Activated B cell treated with CpG ODN at 0.5 μM for 24 hours (primary cell): ENCODE measurements around the gene LGALS12. TPM values are rescaled to one million over a fixed set of nuclear protein-coding genes. Genes with fewer than 3 reads are reported as not detected.

Experiments used
- ATAC-seq: fragments of 200-7000 bp; cut with Tn5 transposase; one replicate; pipeline ENCODE4 v1.10.0; 2021; ENCODE audit warnings: low read depth, mild to moderate bottlenecking, moderate library complexity
- CTCF ChIA-PET: fragments of 350-600 bp; sonication (Branson Sonifier 250); formaldehyde crosslinking; loops from one replicate; lab custom pipeline; 2021; ENCODE audit warnings: antibody characterized with exemption; lab: Charles Lee
- POLR2A ChIA-PET: fragments of 350-600 bp; sonication (Branson Sonifier 250); formaldehyde crosslinking; loops from one replicate; lab custom pipeline; 2021; ENCODE audit warnings: antibody characterized with exemption; lab: Charles Lee
- DNase-seq: peaks from one replicate; pipeline ENCODE4 v3.0.0; 2022
- H3K27ac Mint-ChIP-seq: one replicate; pipeline ENCODE4 v1.8.0; 2020; ENCODE audit warnings: mixed read lengths
- H3K27me3 Mint-ChIP-seq: one replicate; pipeline ENCODE4 v1.8.0; 2021; ENCODE audit warnings: mixed read lengths
- H3K36me3 Mint-ChIP-seq: one replicate; pipeline ENCODE4 v1.8.0; 2021; ENCODE audit warnings: low read depth, mixed read lengths
- H3K4me1 Mint-ChIP-seq: one replicate; pipeline ENCODE4 v1.8.0; 2021; ENCODE audit warnings: mixed read lengths
- H3K4me3 Mint-ChIP-seq: one replicate; pipeline ENCODE4 v1.8.0; 2020; ENCODE audit warnings: mild to moderate bottlenecking, mixed read lengths
- H3K9me3 Mint-ChIP-seq: one replicate; pipeline ENCODE4 v1.8.0; 2020; ENCODE audit warnings: mixed read lengths
- intact Hi-C: fragments of 100-400 bp; cut with micrococcal nuclease; formaldehyde crosslinking; loops from one replicate; pipeline ENCODE4 v1.15.1; 2024
- total RNA-seq: library from RNA; stranded (reverse); gene quantifications from 2 replicates; pipeline ENCODE4 v1.2.3, GENCODE V29; 2022
- TF ChIP-seq, protein P1 (sequence below): fragments of 200-600 bp; IDR thresholded peaks from one replicate; pipeline ENCODE4 v1.8.0; 2022; ENCODE audit warnings: antibody characterized with exemption, mild to moderate bottlenecking

Gene LGALS12
- total RNA-seq, 1 donor from 2014 or later = not detected

DNA sequence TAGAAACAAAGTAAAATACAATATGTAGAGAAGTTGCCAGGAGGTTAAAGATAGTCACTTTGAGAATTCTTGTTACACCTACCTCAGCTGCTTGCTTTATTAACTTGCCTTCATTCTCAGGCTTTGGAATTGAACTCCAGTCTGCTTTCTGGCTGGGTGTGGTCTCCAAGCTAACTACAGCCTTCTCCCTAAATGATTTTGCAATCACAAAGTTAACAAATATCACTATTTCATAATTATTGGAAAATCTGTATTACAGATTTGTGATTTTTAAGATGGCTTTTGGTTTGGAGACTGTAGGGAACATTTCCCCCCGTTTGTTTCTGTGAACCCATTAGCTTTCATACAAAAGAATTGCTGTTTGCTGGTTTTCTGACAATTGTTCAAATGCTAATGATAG lies 17.1 kb upstream of the LGALS12 start:
- peaks cover 10% of the 10 kb centered on the region for H3K36me3 Mint-ChIP-seq
- H3K4me3 Mint-ChIP-seq = no peak overlapping the region
- no peak for DNase-seq
- POLR2A ChIA-PET = no interaction called here
- H3K4me1 Mint-ChIP-seq = peaks cover 6% of the 10 kb centered on the region
- intact Hi-C loops = loop anchor here (10.0 kb wide), 1 partner anchor 66 kb away; no protein-coding TSS in a partner anchor
- H3K9me3 Mint-ChIP-seq = peaks cover 18% of the 10 kb centered on the region
- CTCF ChIA-PET = no interaction called here
- peaks cover 44% of the 10 kb centered on the region for H3K27me3 Mint-ChIP-seq
- H3K27ac Mint-ChIP-seq = no peak overlapping the region
- TF ChIP-seq, protein P1, sequence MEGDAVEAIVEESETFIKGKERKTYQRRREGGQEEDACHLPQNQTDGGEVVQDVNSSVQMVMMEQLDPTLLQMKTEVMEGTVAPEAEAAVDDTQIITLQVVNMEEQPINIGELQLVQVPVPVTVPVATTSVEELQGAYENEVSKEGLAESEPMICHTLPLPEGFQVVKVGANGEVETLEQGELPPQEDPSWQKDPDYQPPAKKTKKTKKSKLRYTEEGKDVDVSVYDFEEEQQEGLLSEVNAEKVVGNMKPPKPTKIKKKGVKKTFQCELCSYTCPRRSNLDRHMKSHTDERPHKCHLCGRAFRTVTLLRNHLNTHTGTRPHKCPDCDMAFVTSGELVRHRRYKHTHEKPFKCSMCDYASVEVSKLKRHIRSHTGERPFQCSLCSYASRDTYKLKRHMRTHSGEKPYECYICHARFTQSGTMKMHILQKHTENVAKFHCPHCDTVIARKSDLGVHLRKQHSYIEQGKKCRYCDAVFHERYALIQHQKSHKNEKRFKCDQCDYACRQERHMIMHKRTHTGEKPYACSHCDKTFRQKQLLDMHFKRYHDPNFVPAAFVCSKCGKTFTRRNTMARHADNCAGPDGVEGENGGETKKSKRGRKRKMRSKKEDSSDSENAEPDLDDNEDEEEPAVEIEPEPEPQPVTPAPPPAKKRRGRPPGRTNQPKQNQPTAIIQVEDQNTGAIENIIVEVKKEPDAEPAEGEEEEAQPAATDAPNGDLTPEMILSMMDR = no peak
- ATAC-seq = no peak

GRCh38 chr11:63489879-63490278 lies 16.0 kb upstream of the LGALS12 start:
- no peak overlapping the region for H3K4me3 Mint-ChIP-seq
- TF ChIP-seq, protein P1 = no peak
- H3K27ac Mint-ChIP-seq = no peak overlapping the region
- peaks cover 6% of the 10 kb centered on the region for H3K4me1 Mint-ChIP-seq
- H3K9me3 Mint-ChIP-seq = peaks cover 10% of the 10 kb centered on the region
- ChIA-PET POLR2A (no interaction called here), CTCF (interaction anchor here (2.5 kb wide), 1 partner anchor 11 kb away, joined by 7 read pairs; no protein-coding TSS in a partner anchor)
- DNase-seq (no peak), ATAC-seq (no peak)
- peaks cover 9% of the 10 kb centered on the region for H3K36me3 Mint-ChIP-seq
- H3K27me3 Mint-ChIP-seq = peaks cover 41% of the 10 kb centered on the region
- intact Hi-C loops = loop anchor here (10.0 kb wide), 1 partner anchor 65 kb away; no protein-coding TSS in a partner anchor

DNA sequence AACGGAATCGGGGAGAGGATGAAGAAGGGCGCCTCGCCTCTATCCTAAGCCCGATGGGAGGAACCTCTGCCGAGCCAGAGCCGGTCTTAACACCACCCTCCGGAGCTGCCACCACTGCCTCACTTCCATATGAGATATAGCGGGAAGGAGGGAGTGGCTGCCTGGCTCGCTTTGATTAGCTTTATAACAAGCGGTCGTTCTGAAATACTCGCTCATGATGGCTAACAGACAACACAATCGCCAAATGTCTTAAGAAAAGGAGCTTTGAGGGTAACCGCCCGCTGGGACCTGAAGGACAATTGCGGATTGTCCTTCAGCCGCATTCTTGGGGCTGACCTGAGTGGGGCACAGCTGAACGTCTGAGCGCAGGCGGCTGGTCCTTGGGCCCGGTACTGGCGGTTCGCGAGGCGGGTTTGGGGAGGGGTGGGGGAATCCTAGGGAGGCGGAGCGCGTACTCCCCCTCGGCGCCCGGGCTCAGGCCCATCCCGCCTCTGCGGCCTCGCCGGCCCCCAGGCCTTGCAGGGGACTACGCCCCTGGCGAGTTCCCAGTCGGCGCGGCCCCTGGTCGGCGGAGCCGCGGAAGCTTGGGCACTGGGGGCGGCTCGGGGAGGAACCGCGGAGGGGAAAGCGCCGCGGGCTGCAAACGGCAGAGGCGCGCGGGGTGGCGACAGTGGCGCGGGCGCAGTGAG lies 15.2 kb upstream of the LGALS12 start, which contains the start of gene PLAAT5:
Gene PLAAT5 (minus strand): TSS at position 617 of the 689 bp plus-strand sequence. CDS start 133 bp downstream, at position 484.
- POLR2A ChIA-PET = no interaction called here
- Mint-ChIP-seq H3K4me1 (peaks cover 6% of the 10 kb centered on the region), H3K36me3 (peaks cover 3% of the 10 kb centered on the region), H3K27ac (no peak within 1 kb of the TSS), H3K9me3 (peaks cover 8% of the 10 kb centered on the region), H3K4me3 (no peak within 1 kb of the TSS), H3K27me3 (peaks cover 41% of the 10 kb centered on the region)
- ATAC-seq (no peak), DNase-seq (no peak)
- TF ChIP-seq, protein P1 = no peak
- intact Hi-C loops = no loop called here
- CTCF ChIA-PET = interaction anchor here (2.5 kb wide), 1 partner anchor 12 kb away, joined by 7 read pairs; no protein-coding TSS in a partner anchor

GRCh38 chr11:63491240-63491587 lies 14.7 kb upstream of the LGALS12 start:
- H3K4me3 Mint-ChIP-seq = no peak overlapping the region
- POLR2A ChIA-PET = no interaction called here
- CTCF ChIA-PET = interaction anchor here (2.5 kb wide), 1 partner anchor 12 kb away, joined by 7 read pairs; no protein-coding TSS in a partner anchor
- H3K27ac Mint-ChIP-seq = no peak overlapping the region
- H3K9me3 Mint-ChIP-seq = peaks cover 5% of the 10 kb centered on the region
- DNase-seq = no peak
- no peak for ATAC-seq
- peaks cover 2% of the 10 kb centered on the region for H3K36me3 Mint-ChIP-seq
- TF ChIP-seq, protein P1 = no peak
- H3K27me3 Mint-ChIP-seq = peaks cover 41% of the 10 kb centered on the region
- peaks cover 6% of the 10 kb centered on the region for H3K4me1 Mint-ChIP-seq
- intact Hi-C loops = no loop called here

DNA sequence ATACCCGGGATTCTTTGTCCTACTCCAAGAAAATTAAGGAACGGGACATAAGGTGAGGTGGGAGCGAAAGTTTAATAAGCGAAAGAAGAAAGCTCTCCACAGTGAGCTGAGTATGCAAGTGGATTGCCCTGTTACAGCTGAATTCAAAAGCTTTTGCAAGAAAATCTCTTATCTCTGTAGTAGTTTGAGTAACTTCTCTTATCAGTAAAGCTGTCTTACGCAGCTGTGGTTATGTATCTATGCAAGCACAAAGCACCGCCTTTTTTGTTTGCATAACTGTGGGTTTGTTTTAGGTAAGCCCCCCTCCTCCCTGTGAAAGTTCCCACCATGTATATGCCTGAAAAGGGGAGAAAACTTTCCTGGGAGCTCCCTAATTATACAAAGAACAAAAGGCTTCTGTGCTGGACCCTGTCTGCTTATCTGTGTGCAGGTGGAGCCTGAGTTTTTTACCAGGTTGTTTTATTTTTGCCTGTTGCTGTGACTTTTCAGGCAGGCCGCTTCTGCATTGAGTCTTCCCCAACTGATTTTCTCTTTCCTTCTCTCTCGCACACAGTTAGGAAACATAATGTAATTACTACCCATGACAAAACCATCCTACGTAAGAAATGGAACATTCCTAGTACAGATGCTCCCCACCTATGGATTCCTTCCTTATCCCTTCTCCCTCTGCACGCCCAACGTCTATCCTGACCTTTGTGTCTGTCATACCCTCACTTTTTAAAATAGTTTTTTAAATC lies 14.1 kb upstream of the LGALS12 start:
- TF ChIP-seq, protein P1 = no peak
- no peak for DNase-seq
- ChIA-PET CTCF (interaction anchor here (2.5 kb wide), 1 partner anchor 13 kb away, joined by 7 read pairs; no protein-coding TSS in a partner anchor), POLR2A (no interaction called here)
- Mint-ChIP-seq H3K4me3 (no peak overlapping the region), H3K27me3 (peaks cover 39% of the 10 kb centered on the region), H3K27ac (no peak overlapping the region), H3K9me3 (peaks cover 3% of the 10 kb centered on the region), H3K36me3 (peaks cover 2% of the 10 kb centered on the region), H3K4me1 (peaks cover 6% of the 10 kb centered on the region)
- intact Hi-C loops = no loop called here
- ATAC-seq = no peak
